ENCODE measurements around the gene PAK1.

- TF ChIP-seq CTCF (IDR thresholded peaks at IDR 0.05; ENCODE audit: extremely low read depth in 1 of 2, insufficient read depth in 1 of 2, low read depth in 1 of 2, low read length in 2 of 2): no peak
- no peak for TF ChIP-seq EZH2 (IDR thresholded peaks at IDR 0.05; ENCODE audit: borderline replicate concordance, low read depth, low read length, severe bottlenecking)
- no peak for TF ChIP-seq POLR2A (IDR thresholded peaks at IDR 0.05; ENCODE audit: low read depth, low read length)
These were observed 62.7 kb downstream of the PAK1 start for GRCh38 chr11:77411137-77411707.

Data from endothelial cell of umbilical vein (primary cell).